ENCODE measurements around the gene TDRD7. TPM values are rescaled to one million over a fixed set of nuclear protein-coding genes. Genes with fewer than 3 reads are reported as not detected.

The TDRD7 gene
- total RNA-seq, 2 donors from 2014 or later, result 12.0 to 17.0 TPM

DNA sequence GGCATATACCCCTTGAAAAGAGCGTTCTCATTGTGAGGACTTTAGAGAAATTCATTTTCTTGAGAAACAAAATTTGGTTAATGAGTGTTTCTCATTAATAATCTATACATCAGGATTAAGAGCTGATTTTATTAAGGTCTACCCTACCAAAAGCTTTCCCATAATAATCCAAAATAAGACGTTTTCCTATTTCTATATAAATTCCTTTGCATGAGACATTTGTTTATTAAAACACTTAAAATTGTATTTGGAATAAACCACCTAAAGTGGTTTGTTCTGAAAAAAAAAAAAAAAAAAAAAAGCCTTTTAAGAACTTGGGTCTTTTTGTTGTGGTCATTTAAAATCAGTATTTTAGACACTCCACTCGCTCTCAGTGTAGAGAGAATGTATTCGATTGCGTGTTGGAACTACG, 88.9 kb downstream of the TDRD7 start:
- no peak for DNase-seq (ENCODE audit: low spot score)
- intact Hi-C loops (cut with DNase I), result loop anchor here in 1 of 2 donors (10.0 kb wide), 1 partner anchor 64 kb away; no protein-coding TSS in a partner anchor

- peak; percentile 89 for DNase-seq (ENCODE audit: low spot score)
- intact Hi-C loops (cut with DNase I), result loop anchor here in 1 of 2 donors (10.0 kb wide), 1 partner anchor 63 kb away; no protein-coding TSS in a partner anchor
Measured at GRCh38 chr9:97501177-97501971, 89.5 kb downstream of the TDRD7 start, which contains the start of gene TMOD1. TSS of gene TMOD1 (plus strand) at chr9:97501666. CDS start at chr9:97524189, 22,523 bp downstream.

- DNase-seq (ENCODE audit: low spot score), result peak; percentile 81
- intact Hi-C loops (cut with DNase I), result loop anchor here in 1 of 2 donors (10.0 kb wide), 1 partner anchor 63 kb away; no protein-coding TSS in a partner anchor
Measured at GRCh38 chr9:97501972-97502221, 90.0 kb downstream of the TDRD7 start.

- intact Hi-C loops (cut with DNase I), result loop anchor here in 1 of 2 donors (10.0 kb wide), 1 partner anchor 62 kb away; no protein-coding TSS in a partner anchor
- peak; percentile 81 for DNase-seq (ENCODE audit: low spot score)
Measured at GRCh38 chr9:97502222-97502983, 90.5 kb downstream of the TDRD7 start.

DNA sequence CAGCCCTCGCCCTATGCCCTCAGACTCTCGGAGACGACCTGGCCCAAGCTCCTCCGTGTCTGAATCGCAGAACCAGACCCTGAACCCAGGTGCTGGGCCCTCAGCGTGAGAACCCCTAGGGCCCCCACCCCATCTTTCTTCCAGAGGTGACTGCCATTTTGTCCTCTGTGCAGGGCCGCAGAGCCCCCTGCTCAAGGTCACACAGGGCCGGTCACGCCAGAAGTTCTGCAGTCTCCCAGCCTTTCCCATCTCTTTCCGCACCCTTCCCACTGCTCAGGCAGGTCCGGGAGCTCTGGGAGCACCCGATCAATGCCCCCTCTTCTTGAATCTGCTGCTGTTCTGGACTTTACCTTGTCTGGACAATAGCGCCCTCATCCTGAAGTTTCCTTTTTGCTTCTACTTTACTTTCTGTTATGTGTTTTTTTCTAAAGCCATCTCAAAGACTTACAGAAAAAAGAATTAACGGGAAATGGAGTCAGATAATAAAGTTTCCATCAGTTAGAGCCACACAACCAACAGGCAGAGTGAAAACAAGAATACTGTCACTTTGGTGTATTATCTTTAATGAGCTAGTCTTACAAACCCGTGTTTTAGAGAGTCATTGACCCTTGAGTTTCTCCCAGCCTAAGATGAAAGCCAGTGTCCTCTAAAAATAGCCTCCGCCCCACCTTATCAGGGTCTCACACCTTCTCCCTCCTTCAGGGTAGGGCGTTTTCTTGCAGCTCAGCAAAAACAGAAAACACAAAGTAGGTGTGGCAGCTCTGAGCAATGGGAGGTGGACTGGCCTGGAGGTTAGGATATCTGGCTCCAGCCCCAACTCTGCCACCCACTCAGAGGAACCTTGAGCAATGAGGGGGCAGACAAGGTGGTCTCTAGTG, 91.3 kb downstream of the TDRD7 start:
- intact Hi-C loops (cut with DNase I), result loop anchor here in 1 of 2 donors (10.0 kb wide), 1 partner anchor 62 kb away; no protein-coding TSS in a partner anchor
- DNase-seq (ENCODE audit: low spot score), result no peak

GRCh38 chr9:97503862-97504210, 91.9 kb downstream of the TDRD7 start:
- intact Hi-C loops (cut with DNase I), result loop anchor here in 1 of 2 donors (10.0 kb wide), 1 partner anchor 61 kb away; no protein-coding TSS in a partner anchor

DNA sequence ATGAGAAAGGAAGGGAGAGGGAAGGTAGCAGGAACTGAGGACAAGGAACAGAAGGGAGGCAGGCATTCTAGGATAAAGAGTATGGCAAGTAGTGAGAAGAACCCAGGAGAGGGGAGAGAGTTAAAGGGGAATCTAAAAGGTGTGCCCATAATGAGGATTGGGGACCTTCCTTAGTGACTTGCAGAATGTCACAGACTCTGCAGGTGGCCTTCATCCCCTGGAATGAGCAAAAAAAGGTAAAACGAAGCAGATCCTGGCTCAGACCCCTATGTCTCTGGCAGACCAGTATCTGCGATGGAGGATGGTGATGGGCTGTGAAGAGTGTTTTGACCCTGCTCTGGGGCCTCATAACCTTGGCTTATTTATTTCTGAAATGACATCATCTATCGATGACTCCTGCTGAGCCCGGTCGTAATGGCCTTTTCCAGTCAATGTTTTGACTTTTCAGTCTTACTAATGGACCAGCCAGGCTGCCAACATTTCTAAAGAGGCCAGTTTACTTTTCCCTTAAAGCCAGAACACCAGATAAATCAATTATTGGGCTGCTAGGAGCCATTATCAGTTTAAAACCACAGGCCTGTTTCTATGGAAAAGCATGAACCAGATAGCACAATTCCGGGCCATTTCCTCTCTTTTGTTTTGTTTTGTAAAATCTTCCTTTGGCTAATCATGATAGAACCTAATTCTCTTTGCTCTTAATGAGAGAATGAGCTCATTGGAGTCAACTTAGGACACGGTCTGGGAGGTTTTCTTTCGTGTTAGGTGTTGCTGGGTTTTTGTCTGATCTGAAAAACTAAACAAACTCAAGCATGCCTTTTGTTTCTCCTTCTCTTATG, 92.7 kb downstream of the TDRD7 start:
- DNase-seq (ENCODE audit: low spot score), result no peak
- intact Hi-C loops (cut with DNase I), result loop anchor here in 1 of 2 donors (10.0 kb wide), 1 partner anchor 60 kb away; no protein-coding TSS in a partner anchor

More at GRCh38 chr9:97503862-97504210, 91.9 kb downstream of the TDRD7 start:
- no peak for DNase-seq (ENCODE audit: low spot score)

- DNase-seq (ENCODE audit: low spot score), result no peak
- intact Hi-C loops (cut with DNase I), result loop anchor here in 1 of 2 donors (10.0 kb wide), 1 partner anchor 59 kb away; no protein-coding TSS in a partner anchor
Measured at GRCh38 chr9:97505845-97506244, 93.9 kb downstream of the TDRD7 start.

GRCh38 chr9:97506306-97506705, 94.4 kb downstream of the TDRD7 start:
- intact Hi-C loops (cut with DNase I), result loop anchor here in 1 of 2 donors (10.0 kb wide), 1 partner anchor 58 kb away; no protein-coding TSS in a partner anchor
- DNase-seq (ENCODE audit: low spot score), result no peak

DNA sequence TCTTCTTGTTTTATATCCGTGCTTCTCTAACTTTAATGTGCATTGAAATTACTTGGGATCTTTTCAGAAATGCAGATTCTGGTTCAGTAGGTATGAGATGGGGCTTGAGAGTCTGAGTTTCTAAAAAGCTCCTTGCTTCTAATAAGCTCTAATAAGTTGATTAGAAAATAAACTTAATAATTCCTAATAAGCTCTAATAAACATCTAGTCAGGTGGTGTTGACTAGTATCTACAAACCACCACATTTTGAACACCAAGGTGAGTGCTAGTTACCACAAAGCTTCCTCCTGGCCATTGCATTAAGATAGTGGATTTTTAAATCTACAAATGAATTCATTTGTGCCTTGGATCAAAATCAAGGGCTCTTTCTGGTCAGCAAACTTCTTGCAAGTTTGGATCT, 94.9 kb downstream of the TDRD7 start:
- DNase-seq (ENCODE audit: low spot score), result no peak
- intact Hi-C loops (cut with DNase I), result loop anchor here in 1 of 2 donors (10.0 kb wide), 1 partner anchor 58 kb away; no protein-coding TSS in a partner anchor

DNA sequence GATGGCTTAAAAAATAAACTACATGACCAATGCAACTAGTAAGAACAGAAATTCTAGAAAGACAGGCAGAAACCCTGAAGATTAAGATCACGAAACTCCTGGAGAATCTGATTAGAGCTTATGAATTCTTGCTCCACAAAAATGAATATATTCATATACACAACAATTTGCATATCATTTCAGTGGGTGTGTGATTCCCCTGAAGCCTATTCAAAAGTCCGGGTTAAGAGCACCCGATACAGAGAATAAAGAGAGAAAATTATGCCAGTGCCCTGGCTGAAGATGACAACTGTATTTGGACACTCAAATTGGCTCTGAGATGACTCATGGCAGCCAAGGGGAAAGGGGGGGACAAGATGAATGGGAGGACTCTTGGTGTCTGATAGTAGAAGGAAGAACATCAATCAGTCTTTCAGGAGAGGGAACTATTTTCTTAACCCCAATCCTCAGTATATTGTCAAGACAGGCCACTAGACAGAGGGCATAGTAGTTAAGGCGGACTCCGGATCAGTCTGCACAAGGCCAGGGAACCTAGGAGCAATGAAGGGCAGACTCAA, 95.6 kb downstream of the TDRD7 start:
- no peak for DNase-seq (ENCODE audit: low spot score)
- intact Hi-C loops (cut with DNase I), result loop anchor here in 1 of 2 donors (10.0 kb wide), 1 partner anchor 57 kb away; no protein-coding TSS in a partner anchor

- intact Hi-C loops (cut with DNase I), result loop anchor here in 1 of 2 donors (10.0 kb wide), 1 partner anchor 56 kb away; no protein-coding TSS in a partner anchor
- no peak for DNase-seq (ENCODE audit: low spot score)
Measured at GRCh38 chr9:97508852-97509251, 97.0 kb downstream of the TDRD7 start.

DNA sequence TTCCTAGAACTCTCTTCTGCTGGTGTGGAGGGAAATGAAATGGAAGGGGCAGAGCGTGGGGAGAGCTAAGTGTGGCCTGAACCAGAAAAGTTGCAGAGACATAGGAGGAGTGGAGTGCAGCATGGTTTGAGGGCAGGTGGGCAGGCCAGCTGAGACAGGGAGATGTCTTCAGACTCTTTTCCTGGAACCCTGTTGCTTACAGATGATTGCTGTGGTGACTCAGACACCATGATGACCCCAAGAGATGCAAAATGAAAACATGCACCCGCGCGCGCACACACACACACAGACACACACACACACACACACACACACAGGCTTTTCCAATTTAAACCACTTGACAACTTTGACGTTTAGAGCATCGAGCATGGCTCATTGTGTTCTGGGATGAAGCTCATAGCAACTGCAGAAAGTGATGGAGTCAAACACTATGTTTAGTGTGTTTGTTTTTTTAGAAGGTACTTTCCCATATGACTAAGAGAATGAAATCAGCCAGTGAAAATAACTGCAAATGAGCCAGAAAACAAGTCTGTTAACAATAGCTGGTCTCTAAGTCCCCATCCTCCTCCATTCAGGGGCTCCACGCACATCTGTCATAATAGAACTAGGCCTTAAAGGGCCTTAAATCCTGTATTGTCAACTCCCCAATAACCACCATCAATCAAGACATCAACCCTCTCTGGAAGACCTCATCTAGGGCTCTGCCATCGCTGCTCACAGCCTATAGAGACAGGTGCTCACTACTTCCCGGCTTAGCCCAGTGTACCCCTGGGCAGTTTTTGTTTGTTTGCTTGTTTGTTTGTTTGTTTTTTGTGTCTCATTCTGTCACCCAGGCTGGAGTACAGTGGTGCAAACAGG, 99.1 kb downstream of the TDRD7 start:
- intact Hi-C loops (cut with DNase I), result no loop called here
- no peak for DNase-seq (ENCODE audit: low spot score)

- no peak for DNase-seq (ENCODE audit: low spot score)
- intact Hi-C loops (cut with DNase I), result no loop called here
Measured at GRCh38 chr9:97511655-97512427, 99.9 kb downstream of the TDRD7 start.

- intact Hi-C loops (cut with DNase I), result no loop called here
- DNase-seq (ENCODE audit: low spot score), result no peak
Measured at GRCh38 chr9:97512966-97513560, 101.2 kb downstream of the TDRD7 start.

- intact Hi-C loops (cut with DNase I), result no loop called here
- no peak for DNase-seq (ENCODE audit: low spot score)
Measured at GRCh38 chr9:97514531-97514930, 102.6 kb downstream of the TDRD7 start.

Measured in posterior vena cava (tissue), 2 donors.